Measurements from ENCODE around the gene MAP3K7.

MAP3K7 gene

GRCh38 chr6:90523779-90524310 is 63.0 kb downstream of the MAP3K7 start:
- DNase-seq: no peak

GRCh38 chr6:90521955-90522354 is 64.9 kb downstream of the MAP3K7 start:
- no peak for DNase-seq

GRCh38 chr6:90516074-90516660 is 70.7 kb downstream of the MAP3K7 start:
- no peak for DNase-seq

- no peak for DNase-seq
Measured at GRCh38 chr6:90514496-90514895, 72.4 kb downstream of the MAP3K7 start.

GRCh38 chr6:90508753-90509152 is 78.1 kb downstream of the MAP3K7 start:
- no peak for DNase-seq

GRCh38 chr6:90502866-90503407 is 83.9 kb downstream of the MAP3K7 start:
- no peak for DNase-seq

- DNase-seq: no peak
Measured at GRCh38 chr6:90502381-90502780, 84.5 kb downstream of the MAP3K7 start.

- DNase-seq: no peak
Measured at GRCh38 chr6:90500458-90500857, 86.4 kb downstream of the MAP3K7 start.

- no peak for DNase-seq
Measured at GRCh38 chr6:90497411-90497810, 89.5 kb downstream of the MAP3K7 start.

GRCh38 chr6:90496258-90497016 is 90.4 kb downstream of the MAP3K7 start:
- no peak for DNase-seq

- no peak for DNase-seq
Measured at GRCh38 chr6:90495216-90495817, 91.6 kb downstream of the MAP3K7 start.

GRCh38 chr6:90494067-90494780 is 92.6 kb downstream of the MAP3K7 start:
- no peak for DNase-seq

GRCh38 chr6:90493332-90493731 is 93.5 kb downstream of the MAP3K7 start:
- DNase-seq: no peak

GRCh38 chr6:90492798-90493197 is 94.1 kb downstream of the MAP3K7 start:
- DNase-seq: no peak

- DNase-seq: no peak
Measured at GRCh38 chr6:90492369-90492768, 94.5 kb downstream of the MAP3K7 start.

- no peak for DNase-seq
Measured at GRCh38 chr6:90490030-90490716, 96.7 kb downstream of the MAP3K7 start.

GRCh38 chr6:90488816-90489215 is 98.1 kb downstream of the MAP3K7 start:
- no peak for DNase-seq

GRCh38 chr6:90485635-90486277 is 101.1 kb downstream of the MAP3K7 start:
- DNase-seq: no peak

GRCh38 chr6:90484903-90485302 is 102.0 kb downstream of the MAP3K7 start:
- DNase-seq: no peak

- DNase-seq: no peak
Measured at GRCh38 chr6:90484385-90484784, 102.5 kb downstream of the MAP3K7 start.

- no peak for DNase-seq
Measured at GRCh38 chr6:90483956-90484355, 102.9 kb downstream of the MAP3K7 start.

Measured in left hindlimb (tissue), 1 donor.